ENCODE data around the gene SPATA13. TPM values are rescaled to one million over a fixed set of nuclear protein-coding genes. Genes with fewer than 3 reads are reported as not detected.
"Not testable (repeated sequence)": the region's sequence is repeated elsewhere in the genome, so short reads cannot be mapped to it uniquely, and the experiment has no call there.

The SPATA13 gene
- total RNA-seq = 100 to 1,000 TPM; 101 to 112 TPM
- 187 to 218 reads per million in 2 donors for total RNA-seq

DNA sequence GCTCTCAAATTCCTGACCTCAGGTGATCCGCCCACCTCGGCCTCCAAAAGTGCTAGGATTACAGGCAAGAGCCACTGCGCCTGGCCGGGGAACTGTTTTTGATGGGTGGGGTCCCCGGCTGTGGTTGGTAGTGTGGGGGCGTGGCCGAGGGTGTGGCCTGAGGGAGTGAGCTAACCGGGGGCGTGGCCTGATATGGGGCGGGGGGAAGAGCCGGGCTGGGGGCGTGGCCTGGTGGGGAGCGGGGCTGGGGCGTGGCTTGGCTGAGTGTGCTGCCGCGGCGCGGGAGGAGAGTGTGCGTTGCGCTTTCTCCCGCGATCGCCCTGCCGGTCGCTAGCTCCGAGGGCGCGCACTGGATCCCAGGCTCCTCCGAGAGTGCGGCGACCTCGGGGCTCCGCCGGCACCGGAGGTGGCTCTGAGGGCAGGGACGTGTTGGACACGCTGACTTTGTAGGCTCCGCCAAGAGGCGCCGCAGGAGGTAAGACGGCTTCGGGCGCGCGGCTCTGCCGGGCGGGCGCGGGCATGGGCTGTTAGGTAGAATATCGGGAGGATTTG lies at the start of gene SPATA13:
Gene SPATA13 (plus strand): TSS at position 263 of the 552 bp plus-strand sequence. CDS start 62,210 bp downstream, outside the sequence.
- peak within 1 kb of the TSS; percentile 54 for H3K27ac Mint-ChIP-seq
- ATAC-seq (peak; percentile 98), DNase-seq (peak; percentile 88 to 97 (median 91))
- no peaks in the 10 kb centered on the region for H3K9me3 ChIP-seq (ENCODE audit: control insufficient read depth, low read length, poor library complexity, severe bottlenecking)
- H3K27me3 Mint-ChIP-seq = peaks cover 17% of the 10 kb centered on the region
- H3K4me1 Mint-ChIP-seq = peaks cover 9% of the 10 kb centered on the region
- peaks cover 2% of the 10 kb centered on the region for H3K36me3 Mint-ChIP-seq (ENCODE audit: low read depth)
- H3K4me3 Mint-ChIP-seq = peak within 1 kb of the TSS; percentile 91

DNA sequence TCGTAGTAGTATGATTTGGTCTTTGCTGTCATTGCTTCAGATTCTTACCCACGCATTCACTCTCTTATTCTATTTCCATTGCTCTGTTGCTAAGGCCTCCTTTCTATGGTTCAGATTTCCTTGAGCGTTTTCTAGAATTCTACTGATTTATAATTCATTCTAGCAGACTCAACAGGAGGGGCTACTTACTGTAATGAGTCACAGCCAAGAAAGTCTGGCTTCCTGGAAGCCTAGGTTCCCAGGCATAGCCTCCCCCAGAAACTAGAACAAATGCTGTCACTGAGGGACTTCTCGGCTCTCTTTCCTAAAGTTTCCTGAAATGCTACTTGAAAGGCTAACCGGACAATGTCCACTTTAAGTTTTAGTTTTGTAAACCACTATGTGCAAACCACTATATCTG lies 47.7 kb upstream of the SPATA13 start:
- ATAC-seq = no peak
- H3K36me3 Mint-ChIP-seq (ENCODE audit: low read depth) = no peaks in the 10 kb centered on the region
- DNase-seq = no peak
- no peaks in the 10 kb centered on the region for H3K4me1 Mint-ChIP-seq
- peaks cover 52% of the 10 kb centered on the region for H3K27me3 Mint-ChIP-seq
- H3K9me3 ChIP-seq (ENCODE audit: control insufficient read depth, low read length, poor library complexity, severe bottlenecking) = no peaks in the 10 kb centered on the region
- H3K27ac Mint-ChIP-seq = no peak overlapping the region
- H3K4me3 Mint-ChIP-seq = no peak overlapping the region

DNA sequence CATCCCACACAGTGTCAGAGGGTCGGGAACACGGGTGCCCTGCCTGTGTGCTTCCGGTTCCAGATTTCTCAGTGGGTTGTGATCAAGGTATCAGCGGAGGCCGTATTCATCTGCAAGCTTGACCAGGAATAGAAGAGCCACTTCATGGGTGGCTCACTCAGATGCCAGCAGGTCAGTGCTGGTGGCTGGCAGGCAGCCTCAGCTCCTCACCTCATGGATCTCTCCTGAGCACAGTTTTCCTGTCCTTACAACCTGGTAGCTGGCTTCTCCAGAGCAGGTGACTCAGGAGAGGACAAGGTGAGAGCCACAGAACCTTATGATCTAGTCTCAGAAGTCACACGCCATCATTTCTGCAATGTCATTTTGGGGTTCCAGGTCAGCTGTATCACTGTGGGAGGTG lies 44.8 kb upstream of the SPATA13 start:
- Mint-ChIP-seq H3K36me3 (ENCODE audit: low read depth) (no peaks in the 10 kb centered on the region), H3K27ac (no peak overlapping the region), H3K27me3 (peaks cover 50% of the 10 kb centered on the region), H3K4me3 (no peak overlapping the region), H3K4me1 (no peaks in the 10 kb centered on the region)
- no peak for ATAC-seq
- DNase-seq = no peak
- no peaks in the 10 kb centered on the region for H3K9me3 ChIP-seq (ENCODE audit: control insufficient read depth, low read length, poor library complexity, severe bottlenecking)

DNA sequence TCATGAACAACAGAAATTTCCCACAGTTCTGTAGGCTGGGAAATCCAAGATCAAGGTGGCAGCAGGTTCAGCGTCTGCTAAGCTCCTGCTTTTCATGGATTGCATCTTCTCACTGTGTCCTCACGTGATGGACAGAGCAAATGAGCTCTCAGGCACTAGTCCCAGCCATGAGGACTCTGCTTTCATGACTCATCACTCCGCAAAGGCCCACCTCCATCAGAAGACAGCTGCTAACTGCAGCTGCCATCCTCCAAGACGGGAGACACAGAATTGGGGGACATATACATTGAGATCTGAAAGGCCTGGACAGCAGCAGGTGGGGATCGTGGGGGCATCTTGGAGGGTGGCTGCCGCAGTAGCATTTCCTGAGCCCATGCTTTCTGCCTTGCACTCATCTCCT lies 44.4 kb upstream of the SPATA13 start:
- Mint-ChIP-seq H3K4me3 (no peak overlapping the region), H3K27me3 (peaks cover 54% of the 10 kb centered on the region), H3K27ac (no peak overlapping the region), H3K36me3 (ENCODE audit: low read depth) (no peaks in the 10 kb centered on the region), H3K4me1 (no peaks in the 10 kb centered on the region)
- no peak for DNase-seq
- no peak for ATAC-seq
- H3K9me3 ChIP-seq (ENCODE audit: control insufficient read depth, low read length, poor library complexity, severe bottlenecking) = no peaks in the 10 kb centered on the region

DNA sequence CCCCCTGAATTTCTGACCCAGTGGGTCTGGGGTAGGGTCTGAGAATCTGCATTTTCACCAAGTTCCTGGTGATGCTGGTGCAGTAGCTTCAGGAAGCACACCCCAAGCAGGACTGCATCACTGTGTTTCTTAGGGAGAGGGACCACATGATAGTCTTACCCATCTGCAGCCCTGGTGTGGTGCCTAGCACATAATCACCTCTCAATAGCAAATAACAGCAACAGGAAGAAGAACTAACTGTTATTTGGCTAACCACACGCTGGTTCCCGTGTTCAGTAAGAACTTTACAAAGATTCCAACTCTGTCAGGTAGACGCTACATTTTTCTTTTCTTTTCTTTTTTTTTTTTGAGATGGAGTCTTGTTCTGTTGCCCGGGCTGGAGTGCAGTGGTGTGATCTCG lies 41.9 kb upstream of the SPATA13 start:
- no peak for ATAC-seq
- no peaks in the 10 kb centered on the region for H3K9me3 ChIP-seq (ENCODE audit: control insufficient read depth, low read length, poor library complexity, severe bottlenecking)
- H3K27me3 Mint-ChIP-seq = peaks cover 56% of the 10 kb centered on the region
- H3K4me3 Mint-ChIP-seq = no peak overlapping the region
- H3K27ac Mint-ChIP-seq = no peak overlapping the region
- H3K4me1 Mint-ChIP-seq = peaks cover 13% of the 10 kb centered on the region
- no peaks in the 10 kb centered on the region for H3K36me3 Mint-ChIP-seq (ENCODE audit: low read depth)
- DNase-seq = no peak

DNA sequence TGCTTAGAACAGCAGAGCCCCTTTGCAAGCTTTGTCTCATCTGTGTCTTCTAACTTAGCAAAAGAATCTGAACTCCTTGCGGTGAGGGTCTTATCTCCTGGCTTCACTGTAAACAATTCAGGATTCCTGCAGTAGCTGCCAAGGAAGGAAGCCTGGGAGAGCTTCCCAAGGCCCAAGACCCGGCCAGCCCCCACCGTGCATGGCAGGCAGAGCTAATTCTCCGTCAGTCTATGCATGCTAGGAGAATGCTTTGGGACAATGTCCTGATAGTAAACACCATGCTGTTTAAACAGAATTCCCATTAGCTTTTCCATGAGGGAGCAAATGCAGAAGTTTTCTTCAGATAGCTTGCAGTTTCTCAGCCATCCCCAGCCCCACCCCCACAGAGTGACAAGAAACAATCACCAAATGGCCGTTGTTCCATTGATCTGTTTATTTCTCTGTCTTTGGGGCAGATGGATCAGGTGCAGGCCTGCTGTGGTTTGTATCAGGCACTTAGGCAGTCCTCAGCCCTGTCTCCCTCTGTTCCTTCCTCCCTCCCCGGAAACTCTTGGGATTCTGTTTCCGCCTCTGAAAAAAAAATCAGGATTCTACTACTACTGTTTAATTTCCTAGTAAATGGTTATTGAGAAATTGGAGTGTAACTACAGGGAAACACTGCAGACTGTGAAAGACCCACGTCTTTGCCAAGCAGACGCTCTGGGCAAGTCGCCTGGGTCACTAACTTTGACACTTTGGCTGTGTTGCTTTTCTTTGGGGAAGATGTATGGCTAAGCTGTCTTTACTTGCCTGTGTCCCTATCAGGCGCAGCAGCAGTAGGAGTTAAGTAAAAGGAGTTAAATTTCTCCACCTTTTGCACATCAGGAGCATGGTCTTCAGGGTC lies 40.7 kb upstream of the SPATA13 start:
- peaks cover 13% of the 10 kb centered on the region for H3K4me1 Mint-ChIP-seq
- H3K4me3 Mint-ChIP-seq = no peak overlapping the region
- H3K27me3 Mint-ChIP-seq = peaks cover 54% of the 10 kb centered on the region
- no peak for ATAC-seq
- H3K9me3 ChIP-seq (ENCODE audit: control insufficient read depth, low read length, poor library complexity, severe bottlenecking) = no peaks in the 10 kb centered on the region
- no peaks in the 10 kb centered on the region for H3K36me3 Mint-ChIP-seq (ENCODE audit: low read depth)
- DNase-seq = no peak
- H3K27ac Mint-ChIP-seq = no peak overlapping the region

DNA sequence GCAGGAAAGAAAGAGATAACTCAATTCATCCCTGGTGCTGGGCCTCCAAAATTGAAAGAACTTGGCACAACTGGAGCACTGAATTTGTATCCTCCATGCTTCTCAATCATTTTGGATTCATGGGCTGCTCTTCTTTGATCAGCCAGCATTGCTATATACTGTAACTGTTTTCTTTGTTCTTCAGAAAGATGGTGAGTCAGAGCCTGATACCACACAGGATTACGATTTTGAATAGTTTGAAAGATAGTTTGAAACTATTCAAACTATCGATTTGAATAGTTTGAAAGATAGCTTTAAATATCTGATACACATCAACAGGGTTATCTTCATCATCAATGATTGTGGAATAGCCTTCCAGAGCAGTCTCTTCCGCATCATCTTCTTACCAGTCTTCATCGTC lies 38.5 kb upstream of the SPATA13 start:
- Mint-ChIP-seq H3K4me3 (peak overlapping the region; percentile 47), H3K4me1 (peaks cover 13% of the 10 kb centered on the region), H3K27me3 (peaks cover 65% of the 10 kb centered on the region)
- not testable (repeated sequence) for H3K36me3 Mint-ChIP-seq (ENCODE audit: low read depth); ATAC-seq; H3K9me3 ChIP-seq (ENCODE audit: control insufficient read depth, low read length, poor library complexity, severe bottlenecking); DNase-seq; H3K27ac Mint-ChIP-seq

DNA sequence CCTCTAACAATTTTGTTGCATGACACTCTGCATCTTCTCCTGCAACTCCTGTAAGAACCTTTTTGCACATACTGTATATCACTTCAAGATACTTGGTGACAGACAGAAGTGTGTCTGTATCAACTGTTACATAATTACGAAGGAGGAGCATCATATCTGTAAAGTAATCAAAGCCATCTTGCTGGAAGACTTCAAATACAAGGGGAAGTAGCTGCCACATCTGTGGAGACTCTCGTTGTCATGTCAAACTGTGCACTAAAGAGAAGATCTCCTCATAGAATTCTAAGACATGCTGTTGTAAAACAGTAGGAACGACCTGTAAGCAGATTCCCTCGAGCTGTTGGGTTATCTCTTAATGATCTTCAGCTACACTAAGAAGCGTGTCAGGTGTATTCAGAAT lies 38.0 kb upstream of the SPATA13 start:
- no peaks in the 10 kb centered on the region for H3K36me3 Mint-ChIP-seq (ENCODE audit: low read depth)
- peaks cover 13% of the 10 kb centered on the region for H3K4me1 Mint-ChIP-seq
- no peak overlapping the region for H3K27ac Mint-ChIP-seq
- DNase-seq = no peak
- H3K9me3 ChIP-seq (ENCODE audit: control insufficient read depth, low read length, poor library complexity, severe bottlenecking) = no peaks in the 10 kb centered on the region
- peak overlapping the region; percentile 47 for H3K4me3 Mint-ChIP-seq
- ATAC-seq = no peak
- peaks cover 65% of the 10 kb centered on the region for H3K27me3 Mint-ChIP-seq

DNA sequence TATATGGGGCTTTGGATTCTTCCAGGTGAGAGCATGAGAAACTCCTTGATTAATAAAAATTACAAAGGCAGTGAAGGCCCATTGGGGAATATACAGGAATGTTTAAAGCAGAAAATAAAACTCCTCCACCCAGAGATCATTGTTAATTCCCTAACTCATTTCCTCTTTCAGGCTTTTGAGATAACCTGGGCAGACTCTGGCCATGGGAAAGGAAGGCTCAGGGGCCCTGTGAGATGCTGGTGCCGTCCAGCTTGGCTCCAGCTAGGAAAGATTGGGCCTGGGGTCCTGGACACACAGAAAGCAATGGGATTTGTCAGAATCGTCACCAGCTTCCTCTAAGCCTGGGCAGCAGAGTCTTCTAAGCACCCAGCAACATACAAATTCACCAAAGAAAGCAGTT lies 36.8 kb upstream of the SPATA13 start:
- DNase-seq = no peak
- no peaks in the 10 kb centered on the region for H3K9me3 ChIP-seq (ENCODE audit: control insufficient read depth, low read length, poor library complexity, severe bottlenecking)
- Mint-ChIP-seq H3K4me3 (no peak overlapping the region), H3K4me1 (peaks cover 13% of the 10 kb centered on the region), H3K27me3 (peaks cover 65% of the 10 kb centered on the region), H3K27ac (no peak overlapping the region), H3K36me3 (ENCODE audit: low read depth) (no peaks in the 10 kb centered on the region)
- no peak for ATAC-seq

DNA sequence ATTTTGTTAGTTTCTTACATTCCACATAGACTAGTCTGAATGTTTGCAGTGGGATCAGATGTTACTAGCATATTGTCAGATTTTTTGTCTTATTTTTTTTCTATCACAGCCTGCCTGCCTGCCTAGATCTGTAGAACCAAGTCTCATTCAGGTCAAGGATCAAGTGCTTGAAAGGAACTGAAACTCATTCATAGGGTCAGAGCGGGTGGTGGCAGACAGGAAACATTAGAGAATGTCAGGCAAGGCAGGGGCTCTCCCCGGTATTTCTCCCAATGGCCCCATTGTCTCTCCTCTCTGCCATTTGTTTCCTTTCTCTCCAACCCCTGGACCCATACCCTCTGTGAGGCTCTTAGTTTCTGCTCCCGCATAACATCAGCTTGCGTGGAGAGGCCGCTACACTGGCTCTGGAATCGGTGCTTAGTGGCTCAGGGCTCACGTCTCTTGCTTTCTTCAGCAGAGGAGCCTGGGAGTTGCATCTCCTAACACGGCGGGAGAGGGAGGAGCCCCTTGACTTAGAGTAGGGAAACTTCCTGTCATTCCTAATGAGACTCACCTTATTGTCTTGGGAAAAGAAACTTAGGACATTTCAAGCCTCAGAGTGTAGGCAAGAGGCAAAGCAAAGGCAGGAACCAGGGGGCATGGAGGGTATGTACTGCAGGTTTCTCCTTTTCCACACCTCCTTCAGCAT lies 35.6 kb upstream of the SPATA13 start:
- DNase-seq (no peak), ATAC-seq (peak; percentile 39)
- H3K9me3 ChIP-seq (ENCODE audit: control insufficient read depth, low read length, poor library complexity, severe bottlenecking) = no peaks in the 10 kb centered on the region
- Mint-ChIP-seq H3K27me3 (peaks cover 66% of the 10 kb centered on the region), H3K36me3 (ENCODE audit: low read depth) (no peaks in the 10 kb centered on the region), H3K27ac (no peak overlapping the region), H3K4me3 (no peak overlapping the region), H3K4me1 (peaks cover 13% of the 10 kb centered on the region)

DNA sequence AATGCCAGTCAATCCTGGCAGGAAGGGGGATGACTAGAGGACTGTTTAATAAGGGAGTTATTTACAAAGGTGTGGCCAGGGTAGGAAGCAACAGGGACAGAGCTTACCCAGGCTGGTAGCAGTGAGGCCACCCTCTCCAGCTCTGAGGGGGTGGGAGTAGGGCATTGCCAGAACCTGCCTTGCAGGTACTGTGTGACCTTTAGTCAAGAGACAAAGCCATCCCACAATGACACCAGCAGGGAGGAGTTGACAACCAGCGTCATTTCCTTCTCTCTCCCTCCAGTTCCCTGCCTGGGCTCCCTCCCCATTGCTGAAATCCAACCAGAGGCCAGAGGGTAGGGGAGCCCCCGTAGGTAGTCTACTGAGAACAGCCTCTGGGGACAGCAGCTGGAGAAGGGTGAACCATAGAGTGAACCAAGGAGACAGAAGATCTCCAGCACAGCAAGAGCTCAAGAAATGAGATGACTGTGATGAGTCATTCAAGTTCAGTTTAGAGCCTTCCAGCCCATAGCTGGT lies 33.3 kb upstream of the SPATA13 start:
- no peak for ATAC-seq

DNA sequence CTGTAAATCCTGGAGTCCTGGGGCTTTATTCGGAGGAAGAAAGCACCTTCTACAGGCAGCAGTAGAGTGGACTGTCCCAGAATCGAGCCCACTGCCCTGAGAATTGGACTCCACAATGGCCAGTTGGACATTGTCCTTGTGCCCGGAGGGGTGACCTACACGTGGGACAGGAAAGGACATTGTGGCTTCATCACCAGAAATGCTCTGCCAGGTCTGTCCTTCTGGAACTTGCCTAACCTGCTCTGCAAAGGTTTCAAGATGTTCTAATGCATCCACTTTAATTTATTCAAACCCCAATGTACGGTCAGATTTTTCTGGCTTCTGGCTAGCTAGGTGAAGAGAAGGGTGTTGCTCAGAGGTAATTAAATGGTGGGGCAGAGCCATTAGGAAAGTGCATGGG lies 32.4 kb upstream of the SPATA13 start:
- peaks cover 7% of the 10 kb centered on the region for H3K9me3 ChIP-seq (ENCODE audit: control insufficient read depth, low read length, poor library complexity, severe bottlenecking)
- Mint-ChIP-seq H3K27ac (no peak overlapping the region), H3K4me1 (no peaks in the 10 kb centered on the region), H3K27me3 (peaks cover 40% of the 10 kb centered on the region), H3K36me3 (ENCODE audit: low read depth) (peaks cover 2% of the 10 kb centered on the region), H3K4me3 (no peak overlapping the region)
- DNase-seq (no peak), ATAC-seq (no peak)

More for the DNA sequence above, 33.3 kb upstream of the SPATA13 start:
- DNase-seq = no peak
- H3K36me3 Mint-ChIP-seq (ENCODE audit: low read depth) = peaks cover 2% of the 10 kb centered on the region
- peaks cover 49% of the 10 kb centered on the region for H3K27me3 Mint-ChIP-seq
- H3K4me3 Mint-ChIP-seq = no peak overlapping the region
- H3K9me3 ChIP-seq (ENCODE audit: control insufficient read depth, low read length, poor library complexity, severe bottlenecking) = peaks cover 7% of the 10 kb centered on the region
- no peak overlapping the region for H3K27ac Mint-ChIP-seq
- H3K4me1 Mint-ChIP-seq = peaks cover 8% of the 10 kb centered on the region

DNA sequence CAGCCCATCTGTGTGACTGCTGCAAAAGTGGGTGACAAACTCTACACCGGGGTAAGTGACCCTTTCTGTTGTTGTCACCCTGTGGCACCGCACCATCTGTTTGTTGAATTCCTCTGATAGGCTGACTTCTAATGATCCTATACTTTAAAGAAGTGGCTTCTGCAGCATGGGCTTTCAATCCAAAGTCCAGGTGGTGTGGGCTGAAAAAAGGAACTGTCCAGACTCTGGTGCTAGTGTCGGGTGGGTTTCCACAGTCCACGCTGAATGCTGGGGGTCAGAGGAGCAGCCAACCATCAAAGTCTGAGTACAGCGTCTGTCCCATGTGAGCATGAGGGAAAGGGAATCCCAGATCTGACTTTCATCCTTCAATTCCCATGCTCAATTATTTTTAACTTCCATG lies 31.6 kb upstream of the SPATA13 start:
- Mint-ChIP-seq H3K36me3 (ENCODE audit: low read depth) (peaks cover 2% of the 10 kb centered on the region), H3K27me3 (peaks cover 32% of the 10 kb centered on the region), H3K4me3 (no peak overlapping the region), H3K27ac (no peak overlapping the region), H3K4me1 (no peaks in the 10 kb centered on the region)
- H3K9me3 ChIP-seq (ENCODE audit: control insufficient read depth, low read length, poor library complexity, severe bottlenecking) = peaks cover 7% of the 10 kb centered on the region
- no peak for DNase-seq
- ATAC-seq = no peak
